ENCODE data around the gene P2RX4. TPM values are rescaled to one million over a fixed set of nuclear protein-coding genes. Genes with fewer than 3 reads are reported as not detected.

P2RX4 gene
- total and polyA plus RNA-seq, 12 donors, result 3.7 to 12.6 (median 5.5) TPM

GRCh38 chr12:121189131-121189530, 20.8 kb upstream of the P2RX4 start:
- Histone ChIP-seq H3K27ac (no peak overlapping the region), H3K4me3 (no peak overlapping the region), H3K36me3 (peaks cover 0 to 8% (median 0%) of the 10 kb centered on the region in 9 donors), H3K9me3 (no peaks in the 10 kb centered on the region), H3K4me1 (peaks cover 0 to 32% (median 0%) of the 10 kb centered on the region in 9 donors), H3K27me3 (no peaks in the 10 kb centered on the region)
- WGBS, 2 donors, result 88 to 91% methylated on average over 9 of the region's 9 CpGs
- ATAC-seq (no peak), DNase-seq (no peak)
- TF ChIP-seq CTCF (IDR thresholded peaks at IDR 0.05), result no peak
- intact Hi-C loops (cut with DNase I), result no loop called here

GRCh38 chr12:121189619-121190155, 20.2 kb upstream of the P2RX4 start:
- peaks cover 0 to 3% (median 0%) of the 10 kb centered on the region in 9 donors for H3K36me3 ChIP-seq
- no peaks in the 10 kb centered on the region for H3K9me3 ChIP-seq
- H3K4me1 ChIP-seq, result peaks cover 0 to 32% (median 0%) of the 10 kb centered on the region in 9 donors
- DNase-seq (no peak), ATAC-seq (no peak)
- H3K27me3 ChIP-seq, result no peaks in the 10 kb centered on the region
- TF ChIP-seq CTCF (IDR thresholded peaks at IDR 0.05), result no peak
- 87% methylated on average over 9 of the region's 9 CpGs for WGBS, 2 donors
- H3K27ac ChIP-seq, result peak overlapping the region in 1 of 10 donors; percentile 35
- H3K4me3 ChIP-seq, result no peak overlapping the region
- intact Hi-C loops (cut with DNase I), result loop anchor here in 1 of 10 donors (10.0 kb wide), 1 partner anchor 65 kb away; no protein-coding TSS in a partner anchor

GRCh38 chr12:121190523-121191031, 19.4 kb upstream of the P2RX4 start:
- Histone ChIP-seq H3K36me3 (no peaks in the 10 kb centered on the region), H3K4me3 (no peak overlapping the region), H3K27ac (peak overlapping the region in 4 of 10 donors; percentile 37 to 75 (median 46)), H3K9me3 (no peaks in the 10 kb centered on the region), H3K4me1 (peaks cover 0 to 28% (median 0%) of the 10 kb centered on the region in 9 donors), H3K27me3 (no peaks in the 10 kb centered on the region)
- ATAC-seq (peak in 6 of 8 donors; percentile 37 to 80 (median 46)), DNase-seq (no peak)
- intact Hi-C loops (cut with DNase I), result loop anchor here in 1 of 10 donors (10.0 kb wide), 1 partner anchor 66 kb away; no protein-coding TSS in a partner anchor
- WGBS, 2 donors, result 41 to 49% methylated on average over 2 of the region's 2 CpGs
- no peak for TF ChIP-seq CTCF (IDR thresholded peaks at IDR 0.05)

GRCh38 chr12:121191151-121191550, 18.8 kb upstream of the P2RX4 start:
- no peak for DNase-seq
- Histone ChIP-seq H3K4me3 (no peak overlapping the region), H3K9me3 (no peaks in the 10 kb centered on the region), H3K27ac (peak overlapping the region in 3 of 10 donors; percentile 37 to 75 (median 45)), H3K27me3 (no peaks in the 10 kb centered on the region), H3K36me3 (no peaks in the 10 kb centered on the region), H3K4me1 (peaks cover 0 to 23% (median 0%) of the 10 kb centered on the region in 9 donors)
- intact Hi-C loops (cut with DNase I), result loop anchor here in 1 of 10 donors (10.0 kb wide), 1 partner anchor 66 kb away; no protein-coding TSS in a partner anchor
- WGBS, 2 donors, result 72 to 90% methylated on average over 3 of the region's 3 CpGs
- no peak for TF ChIP-seq CTCF (IDR thresholded peaks at IDR 0.05)
- no peak for ATAC-seq
